ENCODE measurements around the gene ATP8B1.

ATP8B1 gene

GRCh38 chr18:57834616-57835015 lies 31.5 kb upstream of the ATP8B1 start:
- Histone ChIP-seq H3F3A (ENCODE audit: low read depth) (peaks cover 4% of the 10 kb centered on the region; the same call in 1 of the 2 replicates), H3K27me3 (ENCODE audit: insufficient read depth, low read length, poor library complexity, severe bottlenecking) (no peaks in the 10 kb centered on the region), H3K9me3 (ENCODE audit: insufficient read depth, low read depth, low read length) (no peaks in the 10 kb centered on the region), H2AFZ (ENCODE audit: low read length) (no peak overlapping the region), H4K20me1 (ENCODE audit: insufficient read depth, low read length, poor library complexity, severe bottlenecking) (no peaks in the 10 kb centered on the region), H3K4me1 (ENCODE audit: insufficient read depth, low read length, poor library complexity, severe bottlenecking) (peaks cover 21% of the 10 kb centered on the region), H3K79me2 (ENCODE audit: insufficient read depth, low read length) (no peaks in the 10 kb centered on the region), H3K9ac (ENCODE audit: low read depth, low read length, poor library complexity, severe bottlenecking) (no peak overlapping the region), H3K4me3 (ENCODE audit: low read length, poor library complexity, severe bottlenecking) (no peak overlapping the region), H3K9me2 (replicated peaks; ENCODE audit: low read depth, low read length) (no peaks in the 10 kb centered on the region), H3K36me3 (ENCODE audit: insufficient read depth, low read length) (no peaks in the 10 kb centered on the region), H3K4me2 (ENCODE audit: low read depth, low read length, poor library complexity, severe bottlenecking) (no peak overlapping the region)
- TF ChIP-seq CTCF (conservative IDR thresholded peaks at IDR 0.05; ENCODE audit: low read length): no peak
- TF ChIP-seq EZH2phosphoT487 (IDR thresholded peaks at IDR 0.05; ENCODE audit: borderline replicate concordance): no peak

- Histone ChIP-seq H3K4me3 (ENCODE audit: low read length, poor library complexity, severe bottlenecking) (no peak overlapping the region), H3K4me1 (ENCODE audit: insufficient read depth, low read length, poor library complexity, severe bottlenecking) (peaks cover 21% of the 10 kb centered on the region), H3K79me2 (ENCODE audit: insufficient read depth, low read length) (no peaks in the 10 kb centered on the region), H3K4me2 (ENCODE audit: low read depth, low read length, poor library complexity, severe bottlenecking) (peak overlapping the region; percentile 12), H3K9ac (ENCODE audit: low read depth, low read length, poor library complexity, severe bottlenecking) (no peak overlapping the region), H4K20me1 (ENCODE audit: insufficient read depth, low read length, poor library complexity, severe bottlenecking) (no peaks in the 10 kb centered on the region), H2AFZ (ENCODE audit: low read length) (peak overlapping the region; percentile 62), H3K27me3 (ENCODE audit: insufficient read depth, low read length, poor library complexity, severe bottlenecking) (no peaks in the 10 kb centered on the region), H3K36me3 (ENCODE audit: insufficient read depth, low read length) (no peaks in the 10 kb centered on the region), H3F3A (ENCODE audit: low read depth) (peaks cover 4% of the 10 kb centered on the region; the same call in 1 of the 2 replicates), H3K9me3 (ENCODE audit: insufficient read depth, low read depth, low read length) (no peaks in the 10 kb centered on the region), H3K9me2 (replicated peaks; ENCODE audit: low read depth, low read length) (no peaks in the 10 kb centered on the region)
- TF ChIP-seq EZH2phosphoT487 (IDR thresholded peaks at IDR 0.05; ENCODE audit: borderline replicate concordance) (no peak), CTCF (conservative IDR thresholded peaks at IDR 0.05; ENCODE audit: low read length) (no peak)
Measured at GRCh38 chr18:57833441-57834101, 30.5 kb upstream of the ATP8B1 start.

DNA sequence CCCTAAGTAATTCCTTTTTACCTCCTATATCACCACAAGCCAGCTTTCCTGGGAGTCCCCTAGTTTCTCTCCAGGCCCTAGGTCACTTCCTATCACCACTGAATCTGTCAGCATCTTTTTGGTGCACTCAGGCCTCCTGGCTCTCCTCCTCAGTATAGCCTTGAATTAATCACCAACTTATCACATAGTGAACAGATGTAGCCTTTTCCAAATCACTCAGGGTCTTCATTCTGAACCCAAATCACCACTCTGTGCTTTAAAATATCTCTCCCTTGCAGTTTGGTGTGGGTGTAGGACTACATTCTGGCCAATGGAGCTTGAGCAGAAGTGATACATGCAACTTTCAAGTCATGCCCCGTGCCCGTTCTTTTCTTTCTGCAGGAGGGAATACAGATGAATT lies 29.6 kb upstream of the ATP8B1 start:
- TF ChIP-seq EZH2phosphoT487 (IDR thresholded peaks at IDR 0.05; ENCODE audit: borderline replicate concordance) (no peak), CTCF (conservative IDR thresholded peaks at IDR 0.05; ENCODE audit: low read length) (no peak)
- no peaks in the 10 kb centered on the region for H3K27me3 ChIP-seq (ENCODE audit: insufficient read depth, low read length, poor library complexity, severe bottlenecking)
- H3K4me3 ChIP-seq (ENCODE audit: low read length, poor library complexity, severe bottlenecking): no peak overlapping the region
- H3K36me3 ChIP-seq (ENCODE audit: insufficient read depth, low read length): no peaks in the 10 kb centered on the region
- H3K9me3 ChIP-seq (ENCODE audit: insufficient read depth, low read depth, low read length): no peaks in the 10 kb centered on the region
- H3K4me2 ChIP-seq (ENCODE audit: low read depth, low read length, poor library complexity, severe bottlenecking): no peak overlapping the region
- no peaks in the 10 kb centered on the region for H3K79me2 ChIP-seq (ENCODE audit: insufficient read depth, low read length)
- no peaks in the 10 kb centered on the region for H4K20me1 ChIP-seq (ENCODE audit: insufficient read depth, low read length, poor library complexity, severe bottlenecking)
- no peak overlapping the region for H3K9ac ChIP-seq (ENCODE audit: low read depth, low read length, poor library complexity, severe bottlenecking)
- 0 out of 2 replicates have a peak overlapping the region, but pooled peaks have one; percentile 15 for H2AFZ ChIP-seq (ENCODE audit: low read length)
- no peaks in the 10 kb centered on the region for H3K9me2 ChIP-seq (replicated peaks; ENCODE audit: low read depth, low read length)
- peaks cover 4% of the 10 kb centered on the region; the same call in 1 of the 2 replicates for H3F3A ChIP-seq (ENCODE audit: low read depth)
- H3K4me1 ChIP-seq (ENCODE audit: insufficient read depth, low read length, poor library complexity, severe bottlenecking): peaks cover 25% of the 10 kb centered on the region

Data from Loucy (cell line).